Gastroesophageal sphincter (tissue), 4 donors: ENCODE data around the gene TTLL8. TPM values are rescaled to one million over a fixed set of nuclear protein-coding genes. Genes with fewer than 3 reads are reported as not detected.
A peak's percentile ranks its signal among the peaks of the same experiment; 100 is the strongest.

Experiments used
- ATAC-seq: fragments of 150-250 bp; one replicate; pipeline ENCODE4 v1.9.1; 2016; ENCODE audit warnings: mild to moderate bottlenecking, moderate library complexity
- H3K27ac ChIP-seq, 4 donors: fragments of 200-600 bp; sonication (generic) in 3 of 4; 1 replicate in 3 of 4; 2 replicates in 1 of 4; pipeline ENCODE4 v1.5.1; 2016 to 2019
- H3K27me3 ChIP-seq: fragments of 200-600 bp; sonication (generic); one replicate; pipeline ENCODE4 v1.5.1; 2019
- H3K36me3 ChIP-seq, 2 donors: fragments of 200-600 bp; sonication (generic); one replicate each; pipeline ENCODE4 v1.5.1; 2019; ENCODE audit warnings: control low read depth in 1 of 2
- H3K4me1 ChIP-seq, 3 donors: fragments of 200-600 bp; sonication (generic); 1 replicate in 2 of 3; 2 replicates in 1 of 3; pipeline ENCODE4 v1.5.1; 2016 to 2019; ENCODE audit warnings: control low read depth in 2 of 3
- H3K4me3 ChIP-seq, 2 donors: fragments of 200-600 bp; sonication (generic); one replicate each; pipeline ENCODE4 v1.5.1; 2019; ENCODE audit warnings: mild to moderate bottlenecking in 1 of 2, moderate library complexity in 1 of 2
- H3K9me3 ChIP-seq, 3 donors: fragments of 200-600 bp; sonication (generic); one replicate each; pipeline ENCODE4 v1.5.1; 2017 to 2019; ENCODE audit warnings: control low read depth in 2 of 3
- EP300 ChIP-seq: sonication (generic); formaldehyde crosslinking; IDR thresholded peaks from one replicate; pipeline ENCODE4 v1.6.1; 2017; ENCODE audit warnings: antibody characterized with exemption, mild to moderate bottlenecking
- POLR2A ChIP-seq, 2 donors: fragments of 450-650 bp; IDR thresholded peaks; one replicate each; pipeline ENCODE4 v1.6.1; 2017; ENCODE audit warnings: antibody characterized with exemption in 2 of 2, mild to moderate bottlenecking in 2 of 2, moderate library complexity in 1 of 2
- POLR2AphosphoS5 ChIP-seq: sonication (generic); formaldehyde crosslinking; IDR thresholded peaks from one replicate; pipeline ENCODE4 v1.6.1; 2017; ENCODE audit warnings: antibody characterized with exemption
- WGBS, 2 donors: methylation state at CpG; one replicate each; pipeline ENCODE4 v1.1.5; 2018; ENCODE audit warnings: low coverage in 1 of 2; 5-methylcytosine and 5-hydroxymethylcytosine counted together
- total RNA-seq, 4 donors: library from RNA; depleted of rRNA; stranded (reverse); fragments of >200 nt; gene quantifications; one replicate each; pipeline ENCODE4 v1.1.0, GENCODE V29; 2016
- TF ChIP-seq, protein P1 (sequence below), 4 experiments: fragments of 200-600 bp in 2 of 4; fragments of 450-650 bp in 2 of 4; sonication (generic) in 1 of 4; IDR thresholded peaks; one replicate each; pipeline ENCODE4 v1.5.1; 2017 to 2019; ENCODE audit warnings: antibody characterized with exemption in 4 of 4, mild to moderate bottlenecking in 2 of 4, moderate library complexity in 2 of 4

The TTLL8 gene
- total RNA-seq, 4 donors from 2014 or later = not detected

DNA sequence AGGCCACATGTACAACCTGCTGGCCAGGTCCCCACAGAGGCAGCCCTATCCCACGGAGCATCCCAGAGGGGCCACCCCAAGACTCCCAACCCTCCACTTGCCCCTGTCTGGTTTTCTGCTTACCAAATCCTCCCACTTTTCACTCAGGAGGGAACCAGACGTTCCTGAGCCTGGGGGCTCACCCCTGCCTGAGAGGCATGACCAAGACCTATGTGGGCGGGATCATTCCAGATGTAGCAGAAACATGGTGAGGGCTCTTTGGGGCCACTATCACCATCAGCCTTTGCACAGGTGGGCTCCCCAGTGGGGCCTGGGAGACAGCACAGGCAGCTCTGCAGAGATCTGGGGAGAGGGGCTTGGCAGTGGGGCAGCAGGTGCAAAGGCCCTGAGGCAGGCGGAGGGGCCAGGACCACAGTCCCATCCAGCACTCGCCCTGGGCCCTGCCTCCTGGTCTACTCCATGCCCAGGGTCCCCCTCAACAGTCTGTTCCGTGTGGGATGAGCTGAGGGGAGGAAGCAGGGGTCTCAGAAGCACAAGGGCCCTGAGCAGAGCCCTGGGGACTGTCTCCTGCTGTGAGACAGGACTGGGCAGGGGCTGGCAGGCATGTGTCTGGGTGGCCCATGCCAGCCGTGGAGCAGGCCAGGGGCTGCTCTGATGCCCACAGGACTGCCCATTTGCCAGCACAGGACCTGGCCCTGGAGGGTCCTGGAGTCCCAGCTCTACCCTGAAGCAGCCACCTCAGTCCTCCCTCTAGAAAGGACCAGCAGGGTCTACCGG, 88.2 kb downstream of the TTLL8 start:
- no peak for ATAC-seq
- TF ChIP-seq POLR2AphosphoS5 = no peak
- TF ChIP-seq EP300 = no peak
- TF ChIP-seq, protein P1, sequence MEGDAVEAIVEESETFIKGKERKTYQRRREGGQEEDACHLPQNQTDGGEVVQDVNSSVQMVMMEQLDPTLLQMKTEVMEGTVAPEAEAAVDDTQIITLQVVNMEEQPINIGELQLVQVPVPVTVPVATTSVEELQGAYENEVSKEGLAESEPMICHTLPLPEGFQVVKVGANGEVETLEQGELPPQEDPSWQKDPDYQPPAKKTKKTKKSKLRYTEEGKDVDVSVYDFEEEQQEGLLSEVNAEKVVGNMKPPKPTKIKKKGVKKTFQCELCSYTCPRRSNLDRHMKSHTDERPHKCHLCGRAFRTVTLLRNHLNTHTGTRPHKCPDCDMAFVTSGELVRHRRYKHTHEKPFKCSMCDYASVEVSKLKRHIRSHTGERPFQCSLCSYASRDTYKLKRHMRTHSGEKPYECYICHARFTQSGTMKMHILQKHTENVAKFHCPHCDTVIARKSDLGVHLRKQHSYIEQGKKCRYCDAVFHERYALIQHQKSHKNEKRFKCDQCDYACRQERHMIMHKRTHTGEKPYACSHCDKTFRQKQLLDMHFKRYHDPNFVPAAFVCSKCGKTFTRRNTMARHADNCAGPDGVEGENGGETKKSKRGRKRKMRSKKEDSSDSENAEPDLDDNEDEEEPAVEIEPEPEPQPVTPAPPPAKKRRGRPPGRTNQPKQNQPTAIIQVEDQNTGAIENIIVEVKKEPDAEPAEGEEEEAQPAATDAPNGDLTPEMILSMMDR (IDR thresholded peaks at IDR 0.05) = no peak
- TF ChIP-seq POLR2A (IDR thresholded peaks at IDR 0.05) = no peak
- no peaks in the 10 kb centered on the region for H3K27me3 ChIP-seq
- no peaks in the 10 kb centered on the region for H3K9me3 ChIP-seq
- H3K4me1 ChIP-seq = peaks cover 0 to 77% (median 48%) of the 10 kb centered on the region in 3 donors
- H3K4me3 ChIP-seq = no peak overlapping the region
- H3K36me3 ChIP-seq = peaks cover 0 to 8% of the 10 kb centered on the region in 2 donors
- peak overlapping the region in 3 of 4 donors; percentile 89 to 98 (median 96) for H3K27ac ChIP-seq
- WGBS, 2 donors = 67% methylated on average over 1 of the region's 8 CpGs; no CpG with 5 or more reads in 1 of the 2 donors

DNA sequence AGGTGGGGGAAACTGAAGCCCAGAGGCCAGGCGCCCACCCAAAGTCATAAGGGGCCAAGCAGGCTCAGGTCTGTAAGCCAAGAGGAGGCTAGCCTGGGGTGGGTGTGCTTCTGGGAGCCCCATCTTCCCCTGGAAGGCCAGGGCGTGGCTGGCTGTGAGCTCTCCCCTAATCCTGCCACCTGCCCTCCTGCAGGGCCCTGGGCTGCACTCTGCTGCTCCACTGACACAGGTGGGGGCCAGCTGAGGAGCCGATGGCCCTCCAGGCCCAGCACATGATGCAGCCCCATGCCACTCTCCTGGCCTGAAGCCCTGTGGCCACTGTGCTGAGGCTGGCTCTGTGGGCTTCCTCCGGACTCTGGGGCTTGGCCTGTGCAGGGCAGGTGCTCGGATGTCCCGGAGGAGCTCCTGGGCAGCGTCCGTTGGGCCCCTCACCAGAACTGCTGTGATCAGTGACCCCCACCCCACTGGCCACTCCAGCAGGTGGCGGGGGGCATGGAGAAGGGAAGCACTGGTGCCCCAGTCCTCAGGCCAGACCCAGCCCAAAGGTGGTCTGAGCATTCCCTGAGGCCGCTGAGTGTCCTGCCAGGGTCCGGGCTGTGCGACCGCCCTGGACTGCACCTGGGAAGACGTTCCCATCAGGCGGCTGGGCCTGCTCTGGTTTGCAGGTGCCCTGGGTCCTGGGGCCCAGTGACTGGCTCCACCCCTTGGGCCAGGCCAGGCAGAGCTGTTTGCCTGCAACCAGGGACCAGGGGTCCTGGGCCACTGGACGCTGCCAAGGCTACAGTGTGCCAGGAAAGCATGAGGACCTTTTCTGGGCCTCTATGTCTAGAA, 89.1 kb downstream of the TTLL8 start:
- Histone ChIP-seq H3K4me3 (no peak overlapping the region), H3K27ac (peak overlapping the region in 3 of 4 donors; percentile 89 to 98 (median 96)), H3K36me3 (peaks cover 0 to 16% of the 10 kb centered on the region in 2 donors), H3K4me1 (peaks cover 0 to 86% (median 50%) of the 10 kb centered on the region in 3 donors), H3K27me3 (no peaks in the 10 kb centered on the region), H3K9me3 (no peaks in the 10 kb centered on the region)
- TF ChIP-seq POLR2A (IDR thresholded peaks at IDR 0.05) (no peak), POLR2AphosphoS5 (no peak), EP300 (no peak)
- TF ChIP-seq, protein P1 (IDR thresholded peaks at IDR 0.05) = no peak
- no peak for ATAC-seq
- no CpG with 5 or more reads among the region's 16 CpGs for WGBS, 2 donors

Other genes with a start within 250 kb of the TTLL8 start
- 10 to 100 TPM; 36.0 to 66.0 (median 45.5) TPM for gene BRD1, start 230.4 kb downstream of the TTLL8 start, total RNA-seq
- gene ZBED4, start 204.5 kb downstream of the TTLL8 start, total RNA-seq = 10 to 100 TPM in 1 of 4 donors, 1 to 10 TPM in 3; 6.9 to 12.3 (median 7.1) TPM
- 10 to 100 TPM; 18.8 to 30.0 (median 22.6) TPM for gene ALG12, start 139.9 kb downstream of the TTLL8 start, total RNA-seq
- 10 to 100 TPM; 21.9 to 36.2 (median 30.9) TPM for gene CRELD2, start 139.7 kb downstream of the TTLL8 start, total RNA-seq
- gene PIM3, start 97.5 kb downstream of the TTLL8 start, total RNA-seq = 10 to 100 TPM; 30.0 to 58.3 (median 46.4) TPM
- not detected for gene IL17REL, start 45.5 kb downstream of the TTLL8 start, total RNA-seq
- gene MLC1, start 27.1 kb upstream of the TTLL8 start, total RNA-seq = under 1 TPM in 2 of 4 donors, not detected in 2; 0.07 to 0.13 TPM
- under 1 TPM in 1 of 4 donors, not detected in 3; 0.78 TPM for gene MOV10L1, start 31.7 kb upstream of the TTLL8 start, total RNA-seq
- gene PANX2, start 112.4 kb upstream of the TTLL8 start, total RNA-seq = under 1 TPM in 2 of 4 donors, not detected in 2; 0.13 to 0.46 TPM
- gene TRABD, start 127.6 kb upstream of the TTLL8 start, total RNA-seq = 10 to 100 TPM; 15.7 to 22.0 (median 19.0) TPM
- 10 to 100 TPM; 19.9 to 42.6 (median 27.3) TPM for gene SELENOO, start 142.7 kb upstream of the TTLL8 start, total RNA-seq
- gene TUBGCP6, start 186.7 kb upstream of the TTLL8 start, total RNA-seq = 10 to 100 TPM; 26.1 to 48.3 (median 37.4) TPM
- 10 to 100 TPM in 3 of 4 donors, 1 to 10 TPM in 1; 9.4 to 24.7 (median 12.5) TPM for gene HDAC10, start 193.0 kb upstream of the TTLL8 start, total RNA-seq
- gene MAPK12, start 203.4 kb upstream of the TTLL8 start, total RNA-seq = 10 to 100 TPM; 10.1 to 18.4 (median 14.0) TPM
- gene MAPK11, start 212.1 kb upstream of the TTLL8 start, total RNA-seq = 10 to 100 TPM in 2 of 4 donors, 1 to 10 TPM in 2; 6.8 to 11.5 (median 10.4) TPM
- gene PLXNB2, start 249.3 kb upstream of the TTLL8 start, total RNA-seq = 100 to 1,000 TPM in 2 of 4 donors, 10 to 100 TPM in 2; 93.2 to 207 (median 102) TPM